ENCODE data around the gene USP31. TPM values are rescaled to one million over a fixed set of nuclear protein-coding genes. Genes with fewer than 3 reads are reported as not detected.

USP31 gene
- total and polyA plus RNA-seq, 2 donors (not counting 1 experiment from before 2014, with no cell fraction given) = 1.6 to 6.7 TPM

- Histone ChIP-seq H3K9me3 (ENCODE audit: control extremely low read depth in 1 of 3, control insufficient read depth in 2 of 3, insufficient read depth in 1 of 3, low read length in 2 of 3) (no peaks in the 10 kb centered on the region), H3K4me1 (ENCODE audit: control insufficient read depth in 2 of 2, insufficient read depth in 2 of 2, low read length in 2 of 2) (no peaks in the 10 kb centered on the region), H2AFZ (ENCODE audit: insufficient read depth, low read depth, low read length, poor library complexity, severe bottlenecking) (no peak overlapping the region), H3K9ac (ENCODE audit: low read length) (no peak overlapping the region), H4K20me1 (ENCODE audit: control insufficient read depth, insufficient read depth, low read length, poor library complexity, severe bottlenecking) (no peaks in the 10 kb centered on the region), H3K79me2 (ENCODE audit: control insufficient read depth, insufficient read depth, low read length) (no peaks in the 10 kb centered on the region), H3K27ac (ENCODE audit: low read length in 2 of 2) (no peak overlapping the region), H3K36me3 (replicated peaks in 1 of 2; ENCODE audit: control extremely low read depth in 1 of 2, control insufficient read depth in 1 of 2, extremely low read depth in 1 of 2, insufficient read depth in 2 of 2, low read length in 1 of 2) (no peaks in the 10 kb centered on the region), H3K27me3 (replicated peaks in 1 of 4; ENCODE audit: control extremely low read depth in 1 of 4, control insufficient read depth in 3 of 4, insufficient read depth in 4 of 4, low read length in 3 of 4) (peaks cover 0 to 13% (median 1%) of the 10 kb centered on the region in 4 experiments), H3K4me3 (ENCODE audit: control extremely low read depth in 1 of 5, extremely low read depth in 1 of 5, insufficient read depth in 1 of 5, low read depth in 2 of 5, low read length in 4 of 5) (no peak overlapping the region), H3K4me2 (replicated peaks; ENCODE audit: low read depth, low read length, poor library complexity, severe bottlenecking) (no peak overlapping the region)
- TF ChIP-seq EZH2 (IDR thresholded peaks at IDR 0.05; ENCODE audit: borderline replicate concordance, insufficient read depth, low read depth, low read length, poor library complexity, severe bottlenecking) (no peak), CTCF (IDR thresholded peaks at IDR 0.05) (no peak)
- no peak overlapping the region for H3K27ac Mint-ChIP-seq
- ChIA-PET POLR2A (no interaction called here), CTCF (no interaction called here)
- intact Hi-C loops (cut with micrococcal nuclease) = no loop called here
- WGBS (ENCODE audit: insufficient coverage) = 89% methylated on average over 1 of the region's 1 CpG
- no peaks in the 10 kb centered on the region for H3K9me3 Mint-ChIP-seq (ENCODE audit: insufficient read depth)
- DNase-seq (no peak), ATAC-seq (ENCODE audit: low read depth) (no peak)
- H3K27me3 Mint-ChIP-seq = peaks cover 28% of the 10 kb centered on the region
- no peaks in the 10 kb centered on the region for H3K4me1 Mint-ChIP-seq
- H3K4me3 Mint-ChIP-seq = no peak overlapping the region
These were observed 121.9 kb downstream of the USP31 start for GRCh38 chr16:23027386-23027785.

GRCh38 chr16:23026784-23027362, 122.4 kb downstream of the USP31 start:
- peaks cover 29% of the 10 kb centered on the region for H3K27me3 Mint-ChIP-seq

More at GRCh38 chr16:23026784-23027362, 122.4 kb downstream of the USP31 start:
- Histone ChIP-seq H3K79me2 (ENCODE audit: control insufficient read depth, insufficient read depth, low read length) (no peaks in the 10 kb centered on the region), H3K4me2 (replicated peaks; ENCODE audit: low read depth, low read length, poor library complexity, severe bottlenecking) (no peak overlapping the region), H3K27me3 (replicated peaks in 1 of 4; ENCODE audit: control extremely low read depth in 1 of 4, control insufficient read depth in 3 of 4, insufficient read depth in 4 of 4, low read length in 3 of 4) (peaks cover 0 to 14% (median 1%) of the 10 kb centered on the region in 4 experiments), H3K36me3 (replicated peaks in 1 of 2; ENCODE audit: control extremely low read depth in 1 of 2, control insufficient read depth in 1 of 2, extremely low read depth in 1 of 2, insufficient read depth in 2 of 2, low read length in 1 of 2) (no peaks in the 10 kb centered on the region), H3K9me3 (ENCODE audit: control extremely low read depth in 1 of 3, control insufficient read depth in 2 of 3, insufficient read depth in 1 of 3, low read length in 2 of 3) (no peaks in the 10 kb centered on the region), H2AFZ (ENCODE audit: insufficient read depth, low read depth, low read length, poor library complexity, severe bottlenecking) (no peak overlapping the region), H3K9ac (ENCODE audit: low read length) (no peak overlapping the region), H3K4me3 (ENCODE audit: control extremely low read depth in 1 of 5, extremely low read depth in 1 of 5, insufficient read depth in 1 of 5, low read depth in 2 of 5, low read length in 4 of 5) (no peak overlapping the region), H3K4me1 (ENCODE audit: control insufficient read depth in 2 of 2, insufficient read depth in 2 of 2, low read length in 2 of 2) (no peaks in the 10 kb centered on the region), H3K27ac (ENCODE audit: low read length in 2 of 2) (no peak overlapping the region), H4K20me1 (ENCODE audit: control insufficient read depth, insufficient read depth, low read length, poor library complexity, severe bottlenecking) (no peaks in the 10 kb centered on the region)
- TF ChIP-seq CTCF (IDR thresholded peaks at IDR 0.05) = no peak
- TF ChIP-seq EZH2 (IDR thresholded peaks at IDR 0.05; ENCODE audit: borderline replicate concordance, insufficient read depth, low read depth, low read length, poor library complexity, severe bottlenecking) = no peak
- CTCF ChIA-PET = interaction anchor here (1.0 to 1.5 kb wide), 2 partner anchors 11 to 13 kb away, joined by 3 read pairs; no protein-coding TSS in a partner anchor
- Mint-ChIP-seq H3K4me1 (no peaks in the 10 kb centered on the region), H3K9me3 (ENCODE audit: insufficient read depth) (no peaks in the 10 kb centered on the region), H3K27ac (no peak overlapping the region), H3K4me3 (no peak overlapping the region)
- no CpG with 5 or more reads among the region's 3 CpGs for WGBS (ENCODE audit: insufficient coverage)
- DNase-seq (no peak), ATAC-seq (ENCODE audit: low read depth) (no peak)
- POLR2A ChIA-PET = no interaction called here
- intact Hi-C loops (cut with micrococcal nuclease) = no loop called here

All from B cell (primary cell).